HL-60 (cell line): ENCODE data around the gene CCDC192.

Experiments
- CTCF ChIP-seq: IDR thresholded peaks from one replicate; pipeline ENCODE4 v1.5.1; 2011; ENCODE audit warnings: low read length, control low read depth, inconsistent platforms; ENCODE audit not compliant: insufficient read depth
- POLR2AphosphoS5 ChIP-seq: IDR thresholded peaks from 2 replicates; pipeline ENCODE4 v1.6.1; 2012; ENCODE audit warnings: low read depth
- REST ChIP-seq: IDR thresholded peaks from 2 replicates; pipeline ENCODE4 v1.6.1; 2012; ENCODE audit warnings: low read depth; ENCODE audit not compliant: insufficient replicate concordance
- SPI1 ChIP-seq: IDR thresholded peaks from 2 replicates; pipeline ENCODE4 v1.6.1; 2012; ENCODE audit warnings: low read depth, mild to moderate bottlenecking, borderline replicate concordance

GRCh38 chr5:127947941-127948340 is 244.8 kb downstream of the CCDC192 start:
- TF ChIP-seq CTCF (no peak), REST (no peak), POLR2AphosphoS5 (no peak), SPI1 (no peak)
